H1 (cell line): ENCODE data around the gene SPIRE2. TPM values are rescaled to one million over a fixed set of nuclear protein-coding genes. Genes with fewer than 3 reads are reported as not detected.

Source experiments
- BACH1 ChIP-seq: IDR thresholded peaks from 2 replicates; pipeline ENCODE4 v1.6.1; 2012; ENCODE audit warnings: low read length, improper control_type of control experiment
- BCL11A ChIP-seq, 2 experiments: IDR thresholded peaks; one replicate each; pipeline ENCODE4 v1.6.1; 2011; ENCODE audit warnings: low read depth in 2 of 2, low read length in 2 of 2, mild to moderate bottlenecking in 2 of 2
- BRCA1 ChIP-seq: IDR thresholded peaks from 2 replicates; pipeline ENCODE4 v1.6.1; 2012; ENCODE audit warnings: low read depth, low read length, improper control_type of control experiment
- JUN ChIP-seq: IDR thresholded peaks from 2 replicates; pipeline ENCODE4 v1.6.1; 2011; ENCODE audit warnings: low read depth, mild to moderate bottlenecking, improper control_type of control experiment, low read length
- polyA plus RNA-seq, 7 experiments: library from polyadenylated mRNA; depleted of rRNA in 3 of 7; stranded (reverse) in 5 of 7; unstranded in 2 of 7; fragments of >200 nt in 5 of 7; fragments of 200-250 nt in 2 of 7; gene quantifications; 1 replicate in 5 of 7; 2 replicates in 1 of 7; 4 replicates in 1 of 7; pipeline versions ENCODE4 v1.2.1 to v1.2.3, GENCODE V29; 2011 to 2013; ENCODE audit warnings: missing spikeins in 2 of 7, mixed read lengths in 2 of 7
- total RNA-seq: library from RNA; stranded (reverse); fragmentation: NEBNext Ultra II Directional; extraction: Animal tissue kit (Norgen Biotek cat#: 25700); gene quantifications from 2 replicates; pipeline ENCODE4 v1.2.1, GENCODE V29; 2021
- TF ChIP-seq, protein P1 (sequence below), 3 experiments: IDR thresholded peaks; 1 replicate in 2 of 3; 2 replicates in 1 of 3; pipeline versions ENCODE4 v1.5.1 to v1.6.1; 2011; ENCODE audit warnings: low read length in 3 of 3, mild to moderate bottlenecking in 3 of 3, inconsistent platforms in 2 of 3, low read depth in 1 of 3, moderate library complexity in 1 of 3; ENCODE audit not compliant: insufficient read depth in 1 of 3; ENCODE audit errors: control extremely low read depth in 1 of 3

SPIRE2 gene
- total and polyA plus RNA-seq, 2 of the 8 experiments (the other 6 are each of a cell fraction or from before 2014, with no cell fraction given), result 7.4 to 15.4 TPM

DNA sequence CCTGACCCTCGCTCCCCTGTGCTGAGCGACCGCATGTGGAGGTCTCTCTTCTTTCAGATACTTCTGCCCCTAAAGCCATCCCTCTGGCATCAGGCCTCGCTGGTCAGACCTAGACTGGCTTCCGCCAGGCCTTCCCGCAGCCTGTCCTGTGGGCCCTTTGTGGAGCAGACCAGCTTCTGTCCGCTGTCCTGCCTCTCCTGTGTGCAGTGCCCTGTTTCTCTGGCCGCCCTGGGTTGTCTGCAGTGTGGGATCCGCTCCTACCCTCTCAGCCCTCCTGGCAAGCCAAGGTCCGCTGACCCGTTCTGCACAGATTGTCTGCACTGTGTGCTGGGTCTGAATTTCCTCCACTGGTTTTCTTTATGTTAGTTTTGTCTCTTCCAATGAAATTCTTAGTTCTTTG is 68.9 kb downstream of the SPIRE2 start (continued):
- TF ChIP-seq, protein P1, sequence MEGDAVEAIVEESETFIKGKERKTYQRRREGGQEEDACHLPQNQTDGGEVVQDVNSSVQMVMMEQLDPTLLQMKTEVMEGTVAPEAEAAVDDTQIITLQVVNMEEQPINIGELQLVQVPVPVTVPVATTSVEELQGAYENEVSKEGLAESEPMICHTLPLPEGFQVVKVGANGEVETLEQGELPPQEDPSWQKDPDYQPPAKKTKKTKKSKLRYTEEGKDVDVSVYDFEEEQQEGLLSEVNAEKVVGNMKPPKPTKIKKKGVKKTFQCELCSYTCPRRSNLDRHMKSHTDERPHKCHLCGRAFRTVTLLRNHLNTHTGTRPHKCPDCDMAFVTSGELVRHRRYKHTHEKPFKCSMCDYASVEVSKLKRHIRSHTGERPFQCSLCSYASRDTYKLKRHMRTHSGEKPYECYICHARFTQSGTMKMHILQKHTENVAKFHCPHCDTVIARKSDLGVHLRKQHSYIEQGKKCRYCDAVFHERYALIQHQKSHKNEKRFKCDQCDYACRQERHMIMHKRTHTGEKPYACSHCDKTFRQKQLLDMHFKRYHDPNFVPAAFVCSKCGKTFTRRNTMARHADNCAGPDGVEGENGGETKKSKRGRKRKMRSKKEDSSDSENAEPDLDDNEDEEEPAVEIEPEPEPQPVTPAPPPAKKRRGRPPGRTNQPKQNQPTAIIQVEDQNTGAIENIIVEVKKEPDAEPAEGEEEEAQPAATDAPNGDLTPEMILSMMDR (IDR thresholded peaks at IDR 0.05; ENCODE audit: control extremely low read depth in 1 of 3, insufficient read depth in 1 of 3, low read depth in 1 of 3, low read length in 3 of 3), result no peak
- TF ChIP-seq JUN (no peak), BCL11A (IDR thresholded peaks at IDR 0.05; ENCODE audit: low read depth in 2 of 2, low read length in 2 of 2) (no peak), BACH1 (no peak), BRCA1 (no peak)
